ENCODE data around the gene SPG11. TPM values are rescaled to one million over a fixed set of nuclear protein-coding genes. Genes with fewer than 3 reads are reported as not detected.
"Not testable (repeated sequence)": the region's sequence is repeated elsewhere in the genome, so short reads cannot be mapped to it uniquely, and the experiment has no call there.

Gene SPG11
- total RNA-seq, 1 donor from 2014 or later = 52.1 TPM

GRCh38 chr15:44603126-44603525, 60.3 kb downstream of the SPG11 start:
- no peak for DNase-seq

- DNase-seq = peak; percentile 78
These were observed 64.6 kb downstream of the SPG11 start for GRCh38 chr15:44598892-44599291.

- DNase-seq = no peak
These were observed 65.4 kb downstream of the SPG11 start for GRCh38 chr15:44598066-44598465.

- no peak for DNase-seq
These were observed 66.9 kb downstream of the SPG11 start for GRCh38 chr15:44596511-44597010.

GRCh38 chr15:44595656-44596510, 67.6 kb downstream of the SPG11 start:
- DNase-seq = peak; percentile 6

GRCh38 chr15:44595246-44595645, 68.2 kb downstream of the SPG11 start:
- peak; percentile 12 for DNase-seq

GRCh38 chr15:44593042-44593736, 70.3 kb downstream of the SPG11 start:
- peak; percentile 53 for DNase-seq

- no peak for DNase-seq
These were observed 72.1 kb downstream of the SPG11 start for GRCh38 chr15:44591326-44591725.

- no peak for DNase-seq
These were observed 74.9 kb downstream of the SPG11 start for GRCh38 chr15:44588541-44588940.

- DNase-seq = no peak
These were observed 77.8 kb downstream of the SPG11 start for GRCh38 chr15:44585633-44586032.

- DNase-seq = peak; percentile 72
These were observed 79.2 kb downstream of the SPG11 start for GRCh38 chr15:44584162-44584749.

- DNase-seq = no peak
These were observed 83.4 kb downstream of the SPG11 start for GRCh38 chr15:44580105-44580504.

GRCh38 chr15:44574734-44575133, 88.7 kb downstream of the SPG11 start:
- DNase-seq = no peak

GRCh38 chr15:44573386-44573785, 90.1 kb downstream of the SPG11 start:
- DNase-seq = no peak

GRCh38 chr15:44570361-44570760, 93.1 kb downstream of the SPG11 start:
- DNase-seq = no peak

GRCh38 chr15:44569316-44569715, 94.1 kb downstream of the SPG11 start:
- no peak for DNase-seq

- no peak for DNase-seq
These were observed 95.1 kb downstream of the SPG11 start for GRCh38 chr15:44568338-44568737.

GRCh38 chr15:44566155-44566540, 97.3 kb downstream of the SPG11 start:
- DNase-seq = no peak

GRCh38 chr15:44565387-44566154, 97.9 kb downstream of the SPG11 start:
- no peak for DNase-seq

GRCh38 chr15:44560926-44561325, 102.5 kb downstream of the SPG11 start:
- DNase-seq = not testable (repeated sequence)

- DNase-seq = peak; percentile 55
These were observed 108.3 kb downstream of the SPG11 start for GRCh38 chr15:44554934-44555723.

GRCh38 chr15:44550734-44551133, 112.7 kb downstream of the SPG11 start:
- no peak for DNase-seq

All from dermis blood vessel endothelial cell (primary cell).